GM21423 (cell line): ENCODE measurements around the gene MT1E.

Experiments
- ATAC-seq: cut with Tn5 transposase; IDR thresholded peaks from one replicate; pipeline ENCODE4 v1.9.1; 2021; ENCODE audit warnings: mild to moderate bottlenecking, moderate library complexity; ENCODE audit not compliant: unreplicated experiment

The MT1E gene

DNA sequence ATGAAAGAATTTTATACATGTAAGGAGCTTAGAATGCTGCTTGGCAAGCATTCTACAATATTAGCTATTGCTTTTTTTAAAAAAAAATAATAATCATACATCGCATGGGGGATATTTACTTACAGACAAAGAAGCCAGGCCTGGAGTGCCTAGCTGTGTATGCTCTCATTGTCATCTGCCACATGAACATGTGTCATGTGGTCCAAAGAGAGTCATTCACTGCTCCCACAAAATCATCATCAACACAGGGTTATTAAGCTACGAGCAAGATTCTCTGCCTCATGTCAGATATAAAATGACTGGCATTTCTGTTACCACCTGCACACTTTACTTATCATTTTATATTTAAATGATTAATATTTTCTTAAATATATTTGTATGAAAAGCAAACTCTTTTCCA, 1.9 kb upstream of the MT1E start:
- ATAC-seq = no peak

DNA sequence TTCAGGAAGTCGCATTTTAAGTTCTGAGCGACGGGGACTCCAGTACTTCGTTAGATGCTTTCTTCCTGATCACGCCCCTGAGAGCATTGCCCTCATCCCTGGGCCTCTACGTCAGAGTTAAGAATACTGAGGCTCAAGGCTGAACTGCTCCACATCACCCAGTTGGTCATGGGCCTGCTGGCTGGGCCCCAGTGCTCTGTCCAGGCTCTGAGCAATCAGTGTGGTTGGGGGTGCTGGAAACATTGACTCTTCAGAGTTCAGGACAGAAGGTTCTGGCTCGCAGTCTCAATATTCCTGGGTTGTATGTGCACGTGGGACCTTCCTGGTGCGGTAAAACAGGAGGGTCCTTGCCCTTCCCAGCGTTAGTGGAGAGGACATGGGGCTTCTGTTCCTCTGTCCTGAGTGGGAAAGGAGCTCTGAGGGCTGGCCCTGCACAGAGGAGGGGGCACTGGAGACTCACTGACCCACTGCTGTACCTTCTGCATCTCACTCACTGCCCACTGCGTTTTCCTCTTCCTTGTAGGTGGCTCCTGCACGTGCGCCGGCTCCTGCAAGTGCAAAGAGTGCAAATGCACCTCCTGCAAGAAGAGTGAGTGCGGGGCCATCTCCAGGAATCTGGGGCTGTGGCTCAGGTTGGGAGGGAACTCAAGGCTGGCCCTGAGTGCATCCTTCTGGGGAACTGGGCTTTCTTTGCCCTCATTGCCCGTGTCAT, 518 bp downstream of the MT1E start:
- ATAC-seq = peak; percentile 17

DNA sequence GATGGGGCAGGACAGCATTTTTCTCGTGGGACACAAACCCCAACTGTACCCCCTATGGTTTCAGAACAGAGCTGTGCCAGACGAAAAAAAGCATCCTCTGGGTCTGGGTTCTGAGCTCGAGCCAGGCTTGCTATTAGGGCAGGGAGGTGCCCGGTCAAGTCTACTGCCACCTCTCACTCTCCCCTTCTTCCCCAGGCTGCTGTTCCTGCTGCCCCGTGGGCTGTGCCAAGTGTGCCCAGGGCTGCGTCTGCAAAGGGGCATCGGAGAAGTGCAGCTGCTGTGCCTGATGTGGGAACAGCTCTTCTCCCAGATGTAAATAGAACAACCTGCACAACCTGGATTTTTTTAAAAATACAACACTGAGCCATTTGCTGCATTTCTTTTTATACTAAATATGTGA, 1.1 kb downstream of the MT1E start:
- no peak for ATAC-seq

DNA sequence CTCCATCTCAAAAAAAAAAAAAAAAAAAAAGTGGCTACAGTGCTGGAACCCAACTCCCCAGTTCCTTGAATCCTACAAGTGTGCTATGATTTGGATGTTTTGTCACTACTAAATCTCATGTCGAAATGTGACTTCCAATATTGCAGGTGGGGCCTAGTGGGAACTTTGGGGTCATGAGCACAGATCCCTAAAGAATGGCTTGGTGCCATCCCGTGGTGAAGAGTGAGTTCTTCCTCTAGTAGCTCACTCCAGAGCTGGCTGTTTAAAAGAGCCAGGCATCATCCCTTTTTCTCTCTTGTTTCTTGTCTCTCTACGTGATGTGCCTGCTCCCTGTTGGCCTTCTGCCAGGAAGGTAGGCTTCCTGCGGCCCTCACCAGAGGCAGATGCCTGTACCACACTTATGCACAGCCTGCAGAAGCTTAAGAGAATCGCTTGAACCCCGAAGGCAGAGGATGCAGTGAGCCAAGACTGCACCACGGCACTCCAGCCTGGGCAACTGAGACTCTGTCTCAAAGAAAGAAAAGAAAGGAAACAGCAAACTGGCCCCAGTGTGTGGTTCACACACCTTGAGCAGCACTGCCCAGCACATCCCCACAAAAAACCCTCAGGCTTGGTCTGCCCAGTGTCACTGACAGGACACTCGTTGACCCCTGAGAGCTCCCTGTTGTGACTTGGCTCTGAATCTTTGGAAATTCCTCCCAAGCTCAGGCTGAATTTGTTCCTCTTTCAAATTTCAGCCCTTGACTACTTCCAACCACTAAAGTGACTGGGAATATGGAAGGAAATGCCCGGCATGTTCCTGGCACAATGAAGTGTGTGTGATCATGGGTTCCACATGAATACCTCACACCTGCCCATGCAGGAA, 3.1 kb downstream of the MT1E start:
- ATAC-seq = no peak

DNA sequence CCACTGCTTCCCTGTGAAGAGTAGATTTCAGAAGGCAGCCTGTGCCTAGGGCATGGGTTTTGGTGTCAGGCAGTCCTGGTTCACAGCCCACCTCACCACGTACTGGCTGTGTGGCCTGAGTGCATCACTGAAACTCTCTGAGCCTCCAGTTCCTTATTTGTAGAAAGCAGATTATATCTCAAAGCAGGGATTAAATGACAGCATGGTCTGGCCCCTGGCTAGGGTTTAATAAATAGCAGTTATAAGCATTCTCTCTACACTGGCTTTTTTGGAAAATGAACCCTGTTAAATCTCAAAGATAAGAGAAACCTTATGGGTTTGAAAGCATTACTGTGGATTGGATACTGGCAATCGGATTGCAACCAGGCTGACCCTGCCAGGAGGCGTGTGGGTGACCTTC, 4.0 kb downstream of the MT1E start:
- ATAC-seq = no peak

DNA sequence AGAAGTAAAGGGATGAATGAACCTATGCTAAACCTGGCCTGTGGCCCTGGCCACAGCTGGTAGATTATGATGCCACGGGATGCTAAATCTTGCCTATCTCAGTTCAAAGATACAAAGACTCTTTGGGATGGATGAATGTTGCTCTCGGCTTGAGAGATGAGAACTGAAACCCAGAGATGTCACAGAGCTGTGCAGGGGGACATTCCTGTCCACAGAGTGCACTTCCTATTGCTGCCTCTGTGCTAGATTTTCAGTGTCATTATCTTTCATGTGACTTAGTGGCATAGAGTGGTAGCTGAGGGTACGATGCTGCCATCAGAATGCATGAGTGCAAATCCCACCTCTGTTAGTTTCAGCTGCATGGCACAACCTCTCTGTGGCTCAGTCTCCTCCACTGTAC, 4.6 kb downstream of the MT1E start:
- no peak for ATAC-seq

DNA sequence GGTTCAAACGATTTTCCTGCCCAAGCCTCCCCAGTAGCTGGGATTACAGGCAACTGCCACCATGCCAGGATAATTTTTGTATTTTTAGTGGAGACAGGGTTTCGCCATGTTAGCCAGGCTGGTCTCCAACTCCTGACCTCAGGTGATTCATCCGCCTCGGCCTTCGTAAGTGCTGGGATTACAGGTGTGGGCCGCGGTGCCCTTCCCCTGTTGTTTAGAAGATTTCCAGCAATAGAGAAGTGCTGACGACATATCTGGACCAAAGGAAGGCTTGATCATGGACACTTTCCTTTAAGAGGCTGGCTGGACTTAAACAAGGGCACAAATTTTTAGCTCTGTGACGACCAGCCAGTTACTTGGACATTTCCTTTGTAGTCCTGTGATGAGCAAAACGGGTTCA, 5.6 kb downstream of the MT1E start:
- no peak for ATAC-seq

DNA sequence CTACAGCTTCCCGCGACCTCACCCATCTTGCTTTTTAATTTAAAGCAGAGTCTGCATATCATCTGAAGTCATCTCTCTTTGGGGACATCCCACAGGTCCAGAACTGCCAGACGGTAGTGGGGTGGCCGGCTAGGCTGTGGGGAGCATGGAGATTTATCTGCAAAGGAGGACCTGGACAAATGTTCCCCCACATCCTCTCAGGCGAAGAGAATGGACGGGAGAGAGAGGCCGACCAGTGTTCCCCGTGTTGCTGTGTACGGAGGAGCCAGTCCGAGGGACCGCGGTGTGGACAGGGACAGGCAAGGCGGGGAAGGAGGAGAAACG, 6.2 kb downstream of the MT1E start:
- ATAC-seq = no peak

DNA sequence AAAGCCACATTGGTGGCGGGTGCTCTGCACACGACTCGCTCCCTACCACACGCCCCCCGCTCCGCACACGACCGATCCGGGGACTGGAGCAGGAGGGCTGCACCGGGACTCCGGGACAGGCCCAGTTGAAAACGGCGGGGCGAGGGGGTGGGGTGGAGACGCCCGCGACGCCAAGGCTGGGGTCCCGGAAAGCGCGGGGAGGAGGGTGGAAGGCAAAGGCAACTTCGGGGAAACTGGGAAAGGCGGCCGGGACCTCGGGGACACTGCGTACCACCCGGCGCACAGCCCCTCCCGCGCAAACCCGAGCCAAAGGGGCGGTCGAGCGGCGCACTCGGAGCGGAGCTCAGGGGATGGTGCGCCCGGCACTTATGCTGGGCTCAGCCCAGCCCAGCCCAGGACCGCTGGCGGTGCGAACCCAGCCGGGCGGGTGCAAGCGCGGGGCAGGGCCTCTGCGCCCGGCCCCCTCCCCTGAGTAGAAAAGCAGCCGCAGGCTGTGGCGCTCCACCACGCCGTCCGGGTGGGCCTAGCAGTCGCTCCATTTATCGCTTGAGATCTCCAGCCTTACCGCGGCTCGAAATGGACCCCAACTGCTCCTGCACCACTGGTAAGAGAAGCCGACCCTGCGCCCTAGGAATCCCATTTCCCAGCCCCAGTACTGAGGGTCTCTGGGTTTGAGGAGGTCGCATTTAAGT, 6.7 kb downstream of the MT1E start, which contains the start of gene MT1M:
TSS of gene MT1M (plus strand) at position 504 of the 692 bp plus-strand sequence. CDS start at position 577, 73 bp downstream.
- ATAC-seq = no peak

DNA sequence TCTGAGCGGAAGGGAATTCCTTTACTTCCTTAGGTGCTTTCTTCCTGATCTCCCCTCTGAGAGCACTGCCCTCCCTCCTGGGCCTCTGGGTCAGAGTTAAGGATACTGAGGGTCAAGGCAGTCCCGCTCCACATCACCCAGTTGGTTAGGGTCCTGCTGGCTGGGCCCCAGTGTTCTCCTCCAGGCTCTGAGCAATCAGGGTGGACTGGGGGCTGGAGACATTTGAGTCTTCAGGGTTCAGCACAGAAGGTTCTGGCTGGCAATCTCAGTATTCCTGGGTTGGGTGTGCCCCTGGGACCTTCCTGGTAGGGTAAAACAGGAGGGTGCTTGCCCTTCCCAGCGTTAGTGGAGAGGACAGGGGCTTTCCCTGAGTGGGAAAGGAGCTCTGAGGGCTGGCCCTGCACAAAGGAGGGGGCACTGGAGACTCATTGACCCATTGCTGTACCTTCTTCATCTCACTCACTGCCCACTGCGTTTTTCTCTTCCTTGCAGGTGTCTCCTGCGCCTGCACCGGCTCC, 7.3 kb downstream of the MT1E start:
- no peak for ATAC-seq

DNA sequence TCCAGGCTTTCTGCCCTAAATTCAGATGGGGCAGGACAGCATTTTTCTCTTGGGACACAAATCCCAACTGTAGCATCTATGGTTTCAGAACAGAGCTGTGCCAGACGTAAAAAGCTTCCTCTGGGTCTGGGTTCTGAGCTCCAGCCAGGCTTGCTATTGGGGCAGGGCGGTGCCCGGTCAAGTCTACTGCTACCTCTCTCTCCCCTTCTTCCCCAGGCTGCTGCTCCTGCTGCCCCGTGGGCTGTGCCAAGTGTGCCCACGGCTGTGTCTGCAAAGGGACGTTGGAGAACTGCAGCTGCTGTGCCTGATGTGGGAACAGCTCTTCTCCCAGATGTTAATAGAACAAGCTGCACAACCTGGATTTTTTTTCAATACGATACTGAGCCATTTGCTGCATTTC, 8.0 kb downstream of the MT1E start:
- no peak for ATAC-seq

DNA sequence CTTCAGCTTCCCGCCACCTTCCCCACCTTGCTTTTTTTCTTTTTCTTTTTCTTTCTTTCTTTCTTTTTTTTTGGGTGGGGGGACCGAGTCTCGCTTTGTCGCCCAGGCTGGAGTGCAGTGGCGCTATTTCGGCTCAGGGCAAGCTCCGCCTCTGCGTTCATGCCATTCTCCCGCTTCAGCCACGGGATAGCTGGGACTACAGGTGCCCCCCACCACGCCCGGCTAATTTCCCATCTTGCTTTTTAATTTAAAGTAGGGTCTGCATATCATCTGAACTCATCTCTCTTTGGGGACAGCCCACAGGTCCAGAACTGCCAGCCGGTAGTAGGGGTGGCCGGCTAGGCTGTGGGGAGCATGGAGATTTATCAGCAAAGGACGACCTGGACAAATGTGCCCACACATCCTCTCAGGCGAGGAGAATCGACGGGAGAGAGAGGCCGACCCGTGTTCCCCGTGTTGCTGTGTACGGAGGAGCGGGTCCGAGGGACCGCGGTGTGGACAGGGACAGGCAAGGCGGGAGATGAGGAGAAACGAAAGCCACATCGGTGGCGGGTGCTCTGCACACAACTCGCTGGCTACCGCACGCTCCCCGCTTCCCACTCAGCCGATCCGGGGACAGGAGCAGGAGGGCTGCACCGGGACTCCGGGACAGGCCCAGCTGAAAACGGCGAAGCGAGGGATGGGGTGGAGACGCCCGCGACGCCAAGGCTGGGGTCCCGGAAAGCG, 9.3 kb downstream of the MT1E start:
- no peak for ATAC-seq

DNA sequence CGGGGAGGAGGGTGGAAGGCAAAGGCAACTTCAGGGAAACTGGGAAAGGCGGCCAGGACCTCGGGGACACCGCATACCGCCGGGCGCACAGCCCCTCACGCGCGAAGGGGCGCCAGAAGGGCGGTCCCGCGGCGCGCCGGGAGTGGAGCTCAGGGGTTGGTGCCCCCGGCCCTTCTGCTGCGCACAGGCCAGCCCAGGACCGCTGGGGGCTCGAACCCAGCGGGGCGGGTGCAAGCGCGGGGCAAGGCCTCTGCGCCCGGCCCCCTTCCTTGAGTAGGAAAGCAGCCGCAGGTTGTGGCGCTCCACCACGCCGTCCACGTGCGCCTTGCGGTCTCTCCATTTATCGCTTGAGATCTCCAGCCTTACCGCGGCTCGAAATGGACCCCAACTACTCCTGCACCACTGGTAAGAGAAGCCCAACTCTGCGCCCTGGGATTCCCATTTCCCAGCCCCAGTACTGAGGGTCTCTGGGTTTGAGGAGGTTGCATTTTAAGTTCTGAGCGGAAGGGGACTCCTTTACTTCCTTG, 9.9 kb downstream of the MT1E start:
- no peak for ATAC-seq

DNA sequence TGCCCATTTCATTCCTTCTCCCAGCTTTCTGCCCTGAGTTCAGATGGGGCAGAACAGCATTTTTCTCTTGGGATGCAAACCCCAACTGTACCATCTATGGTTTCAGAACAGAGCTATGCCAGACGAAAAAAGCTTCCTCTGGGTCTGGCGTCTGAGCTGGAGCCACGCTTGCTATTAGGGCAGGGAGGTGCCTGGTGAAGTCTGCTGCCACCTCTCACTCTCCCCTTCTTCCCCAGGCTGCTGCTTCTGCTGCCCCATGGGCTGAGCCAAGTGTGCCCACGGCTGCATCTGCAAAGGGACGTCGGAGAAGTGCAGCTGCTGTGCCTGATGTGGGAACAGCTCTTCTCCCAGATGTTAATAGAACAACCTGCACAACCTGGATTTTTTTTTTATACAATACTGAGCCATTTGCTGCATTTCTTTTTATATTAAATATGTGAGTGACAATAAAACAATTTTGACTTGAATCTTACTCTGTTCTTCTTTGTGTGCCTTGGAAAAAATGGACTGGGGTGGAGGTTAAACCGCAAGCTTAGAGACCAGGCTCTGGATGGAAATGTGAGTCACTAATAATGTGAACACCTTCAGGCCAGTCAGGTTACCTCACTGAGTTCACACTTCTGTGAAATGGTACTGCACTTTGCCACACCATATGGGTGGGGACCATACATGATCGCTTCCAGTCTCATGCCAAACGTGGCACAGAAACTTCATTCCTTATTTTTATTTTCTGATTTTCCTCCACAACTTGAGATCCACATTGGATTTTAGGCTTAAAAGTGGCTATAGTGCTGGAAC, 11.2 kb downstream of the MT1E start:
- ATAC-seq = no peak

DNA sequence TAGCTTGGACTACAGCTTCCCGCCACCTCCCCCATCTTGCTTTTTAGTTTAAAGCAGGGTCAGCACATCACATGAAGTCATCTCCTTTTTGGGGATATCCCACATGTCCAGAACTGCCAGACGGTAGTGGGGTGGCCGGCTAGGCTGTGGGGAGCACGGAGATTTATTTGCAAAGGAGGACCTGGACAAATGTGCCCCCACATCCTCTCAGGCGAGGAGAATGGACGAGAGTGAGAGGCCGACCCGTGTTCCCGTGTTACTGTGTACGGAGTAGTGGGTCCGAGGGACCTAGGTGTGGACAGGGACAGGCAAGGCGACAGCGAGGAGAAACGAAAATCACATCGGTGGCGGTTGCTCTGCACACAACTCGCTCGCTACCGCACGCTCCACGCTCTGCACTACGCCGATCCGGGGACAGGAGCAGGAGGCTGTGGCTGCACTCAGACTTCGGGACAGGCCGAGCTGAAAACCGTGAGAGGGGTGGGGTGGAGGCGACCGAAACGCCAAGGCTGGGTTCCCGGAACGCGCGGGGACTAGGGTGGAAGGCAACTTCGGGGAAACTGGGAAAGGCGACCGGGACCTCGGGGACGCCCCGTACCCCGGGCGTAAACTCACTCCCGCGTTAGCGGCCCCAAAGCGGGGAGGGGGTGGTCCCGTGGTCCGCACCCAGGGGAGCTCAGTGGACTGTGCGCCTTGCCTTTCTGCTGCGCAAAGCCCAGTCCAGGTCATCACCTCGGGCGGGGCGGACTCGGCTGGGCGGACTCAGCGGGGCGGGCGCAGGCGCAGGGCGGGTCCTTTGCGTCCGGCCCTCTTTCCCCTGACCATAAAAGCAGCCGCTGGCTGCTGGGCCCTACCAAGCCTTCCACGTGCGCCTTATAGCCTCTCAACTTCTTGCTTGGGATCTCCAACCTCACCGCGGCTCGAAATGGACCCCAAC, 12.5 kb downstream of the MT1E start, which contains the start of gene MT1A:
TSS of gene MT1A (plus strand) at position 853 of the 937 bp plus-strand sequence. CDS start at position 926, 73 bp downstream.
- ATAC-seq = no peak

DNA sequence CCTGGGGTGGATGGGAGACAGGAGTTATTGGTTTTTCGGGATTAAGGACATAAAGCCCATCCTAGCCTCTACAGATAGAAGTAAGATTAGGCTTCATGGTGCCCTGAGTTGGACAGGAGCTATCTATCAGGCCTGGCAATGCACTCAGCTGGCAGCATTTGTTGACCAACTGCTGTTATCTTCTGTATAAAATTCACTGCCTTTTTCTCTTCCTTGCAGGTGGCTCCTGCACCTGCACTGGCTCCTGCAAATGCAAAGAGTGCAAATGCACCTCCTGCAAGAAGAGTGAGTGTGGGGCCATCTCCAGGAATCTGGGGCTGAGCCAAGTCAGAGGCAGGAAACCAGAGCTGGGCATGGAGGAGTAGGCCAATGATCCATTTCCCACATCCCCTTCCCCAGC, 13.5 kb downstream of the MT1E start:
- no peak for ATAC-seq

DNA sequence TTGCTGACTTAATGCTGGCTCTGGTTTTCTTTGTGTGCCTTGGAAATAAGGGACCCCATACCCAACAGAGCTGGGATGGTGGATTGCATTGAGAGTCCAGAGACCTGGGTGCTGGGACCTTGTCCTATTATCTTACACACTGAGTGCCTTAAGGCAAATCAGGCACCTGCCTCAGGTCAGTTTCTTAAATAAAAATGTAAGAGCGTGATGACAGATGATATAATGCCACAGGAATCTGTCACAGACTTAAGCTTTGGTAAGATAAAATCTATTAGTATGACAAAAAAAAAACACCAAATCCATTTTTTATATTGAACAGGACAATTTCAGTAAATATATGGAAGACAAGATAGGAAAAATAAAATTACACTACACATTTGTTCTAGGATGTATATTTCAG, 14.5 kb downstream of the MT1E start:
- no peak for ATAC-seq

DNA sequence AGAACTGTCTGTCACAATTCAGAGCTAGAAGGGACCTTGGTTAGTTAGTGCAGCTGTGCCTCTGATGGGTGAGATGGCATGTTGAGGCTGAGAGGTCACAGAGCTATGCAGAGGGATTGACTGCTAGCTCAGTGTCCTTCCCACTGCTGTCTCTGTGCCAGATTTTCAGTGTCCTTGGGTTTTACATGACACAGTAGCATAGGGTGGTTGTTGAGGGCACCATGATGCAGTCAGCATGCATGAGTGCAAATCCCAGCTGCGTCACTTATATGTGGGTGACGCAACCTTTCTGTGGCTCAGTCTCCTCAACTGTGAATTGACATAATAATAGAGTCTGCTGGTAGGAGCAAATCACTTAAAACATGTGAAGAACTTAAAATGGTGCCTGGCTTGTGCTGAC, 15.6 kb downstream of the MT1E start:
- ATAC-seq = no peak
